NCI-H2081 treated with DMSO at 0.1 percent for 48 hours (cell line): ENCODE measurements around the gene ASS1.

Experiments
- DNase-seq: peaks from one replicate; lab custom pipeline; 2025; lab: John Stamatoyannopoulos, UW

ASS1 gene

GRCh38 chr9:130535818-130536521 lies 91.2 kb downstream of the ASS1 start:
- no peak for DNase-seq

- DNase-seq = no peak
Measured at GRCh38 chr9:130536701-130537107, 91.9 kb downstream of the ASS1 start.

GRCh38 chr9:130537346-130538050 lies 92.7 kb downstream of the ASS1 start:
- DNase-seq = no peak

GRCh38 chr9:130539420-130540223 lies 94.9 kb downstream of the ASS1 start:
- DNase-seq = no peak

- no peak for DNase-seq
Measured at GRCh38 chr9:130541533-130541932, 96.8 kb downstream of the ASS1 start.

GRCh38 chr9:130542038-130542437 lies 97.3 kb downstream of the ASS1 start:
- no peak for DNase-seq

GRCh38 chr9:130542457-130543228 lies 97.9 kb downstream of the ASS1 start:
- DNase-seq = no peak

GRCh38 chr9:130543368-130543767 lies 98.6 kb downstream of the ASS1 start:
- no peak for DNase-seq

- DNase-seq = no peak
Measured at GRCh38 chr9:130543859-130544258, 99.1 kb downstream of the ASS1 start.

GRCh38 chr9:130544364-130544763 lies 99.6 kb downstream of the ASS1 start:
- DNase-seq = no peak

- DNase-seq = no peak
Measured at GRCh38 chr9:130548103-130548502, 103.3 kb downstream of the ASS1 start.

- DNase-seq = no peak
Measured at GRCh38 chr9:130549093-130549735, 104.5 kb downstream of the ASS1 start.
